GM12878 (cell line): ENCODE results near the gene RPS6KA5.

Experiments
- TCF12 ChIP-seq: IDR thresholded peaks from 2 replicates; pipeline ENCODE4 v1.6.1; 2011; ENCODE audit warnings: low read depth, mild to moderate bottlenecking, low read length
- TF ChIP-seq, protein P1 (sequence below): IDR thresholded peaks from 2 replicates; pipeline ENCODE4 v1.6.1; 2012; ENCODE audit warnings: mild to moderate bottlenecking, low read depth, low read length
- TF ChIP-seq, protein P2 (sequence below), 3 experiments: IDR thresholded peaks in 2 of 3; conservative IDR thresholded peaks in 1 of 3; 2 replicates each; pipeline ENCODE4 v1.5.1; 2011; ENCODE audit warnings: low read depth in 3 of 3, low read length in 3 of 3, mild to moderate bottlenecking in 3 of 3, control low read depth in 2 of 3, moderate library complexity in 2 of 3, inconsistent platforms in 1 of 3, mixed read lengths in 1 of 3; ENCODE audit not compliant: control insufficient read depth in 2 of 3, insufficient read depth in 1 of 3; ENCODE audit errors: extremely low read depth in 1 of 3

DNA sequence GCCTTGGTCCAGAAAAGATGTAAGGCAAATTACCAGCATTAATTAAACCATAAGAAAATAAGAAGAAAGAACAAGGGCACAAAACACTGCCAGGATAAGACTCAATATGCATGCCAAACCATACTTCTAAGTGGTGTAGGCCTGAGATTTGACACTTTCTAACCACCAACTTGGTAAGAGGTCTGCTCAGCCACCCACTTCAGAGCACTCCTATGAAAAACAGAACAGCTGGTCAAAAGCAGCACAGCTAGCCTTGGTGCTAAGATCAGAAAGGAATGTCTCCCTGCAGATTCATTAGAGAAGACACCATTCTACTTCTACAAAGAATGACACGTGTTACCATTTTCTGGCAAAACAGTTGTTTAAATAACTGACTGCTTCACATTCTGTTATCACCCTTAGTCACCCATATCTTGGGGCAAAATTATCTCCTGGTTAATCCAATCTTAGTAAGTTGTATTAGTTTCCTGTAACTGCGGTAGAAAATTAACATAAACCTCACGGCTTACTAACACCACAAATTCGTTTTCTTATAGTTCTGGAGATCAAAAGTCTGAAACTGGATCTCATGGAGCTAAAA is 13.2 kb downstream of the RPS6KA5 start:
- TF ChIP-seq, protein P1, sequence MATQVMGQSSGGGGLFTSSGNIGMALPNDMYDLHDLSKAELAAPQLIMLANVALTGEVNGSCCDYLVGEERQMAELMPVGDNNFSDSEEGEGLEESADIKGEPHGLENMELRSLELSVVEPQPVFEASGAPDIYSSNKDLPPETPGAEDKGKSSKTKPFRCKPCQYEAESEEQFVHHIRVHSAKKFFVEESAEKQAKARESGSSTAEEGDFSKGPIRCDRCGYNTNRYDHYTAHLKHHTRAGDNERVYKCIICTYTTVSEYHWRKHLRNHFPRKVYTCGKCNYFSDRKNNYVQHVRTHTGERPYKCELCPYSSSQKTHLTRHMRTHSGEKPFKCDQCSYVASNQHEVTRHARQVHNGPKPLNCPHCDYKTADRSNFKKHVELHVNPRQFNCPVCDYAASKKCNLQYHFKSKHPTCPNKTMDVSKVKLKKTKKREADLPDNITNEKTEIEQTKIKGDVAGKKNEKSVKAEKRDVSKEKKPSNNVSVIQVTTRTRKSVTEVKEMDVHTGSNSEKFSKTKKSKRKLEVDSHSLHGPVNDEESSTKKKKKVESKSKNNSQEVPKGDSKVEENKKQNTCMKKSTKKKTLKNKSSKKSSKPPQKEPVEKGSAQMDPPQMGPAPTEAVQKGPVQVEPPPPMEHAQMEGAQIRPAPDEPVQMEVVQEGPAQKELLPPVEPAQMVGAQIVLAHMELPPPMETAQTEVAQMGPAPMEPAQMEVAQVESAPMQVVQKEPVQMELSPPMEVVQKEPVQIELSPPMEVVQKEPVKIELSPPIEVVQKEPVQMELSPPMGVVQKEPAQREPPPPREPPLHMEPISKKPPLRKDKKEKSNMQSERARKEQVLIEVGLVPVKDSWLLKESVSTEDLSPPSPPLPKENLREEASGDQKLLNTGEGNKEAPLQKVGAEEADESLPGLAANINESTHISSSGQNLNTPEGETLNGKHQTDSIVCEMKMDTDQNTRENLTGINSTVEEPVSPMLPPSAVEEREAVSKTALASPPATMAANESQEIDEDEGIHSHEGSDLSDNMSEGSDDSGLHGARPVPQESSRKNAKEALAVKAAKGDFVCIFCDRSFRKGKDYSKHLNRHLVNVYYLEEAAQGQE: no peak
- no peak for TF ChIP-seq TCF12
- TF ChIP-seq, protein P2, sequence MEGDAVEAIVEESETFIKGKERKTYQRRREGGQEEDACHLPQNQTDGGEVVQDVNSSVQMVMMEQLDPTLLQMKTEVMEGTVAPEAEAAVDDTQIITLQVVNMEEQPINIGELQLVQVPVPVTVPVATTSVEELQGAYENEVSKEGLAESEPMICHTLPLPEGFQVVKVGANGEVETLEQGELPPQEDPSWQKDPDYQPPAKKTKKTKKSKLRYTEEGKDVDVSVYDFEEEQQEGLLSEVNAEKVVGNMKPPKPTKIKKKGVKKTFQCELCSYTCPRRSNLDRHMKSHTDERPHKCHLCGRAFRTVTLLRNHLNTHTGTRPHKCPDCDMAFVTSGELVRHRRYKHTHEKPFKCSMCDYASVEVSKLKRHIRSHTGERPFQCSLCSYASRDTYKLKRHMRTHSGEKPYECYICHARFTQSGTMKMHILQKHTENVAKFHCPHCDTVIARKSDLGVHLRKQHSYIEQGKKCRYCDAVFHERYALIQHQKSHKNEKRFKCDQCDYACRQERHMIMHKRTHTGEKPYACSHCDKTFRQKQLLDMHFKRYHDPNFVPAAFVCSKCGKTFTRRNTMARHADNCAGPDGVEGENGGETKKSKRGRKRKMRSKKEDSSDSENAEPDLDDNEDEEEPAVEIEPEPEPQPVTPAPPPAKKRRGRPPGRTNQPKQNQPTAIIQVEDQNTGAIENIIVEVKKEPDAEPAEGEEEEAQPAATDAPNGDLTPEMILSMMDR (IDR thresholded peaks at IDR 0.05 in 2 of 3, conservative IDR thresholded peaks at IDR 0.05 in 1 of 3; ENCODE audit: control insufficient read depth in 2 of 3, extremely low read depth in 1 of 3, insufficient read depth in 1 of 3, low read depth in 3 of 3, low read length in 3 of 3): no peak
